COLO668 (cell line): ENCODE results near the gene GOLGA8J.
"Not testable (repeated sequence)": the region's sequence is repeated elsewhere in the genome, so short reads cannot be mapped to it uniquely, and the experiment has no call there.

Source experiments
- DNase-seq: peaks from one replicate; lab custom pipeline; 2025; ENCODE audit not compliant: unreplicated experiment; lab: John Stamatoyannopoulos, UW

GOLGA8J gene

DNA sequence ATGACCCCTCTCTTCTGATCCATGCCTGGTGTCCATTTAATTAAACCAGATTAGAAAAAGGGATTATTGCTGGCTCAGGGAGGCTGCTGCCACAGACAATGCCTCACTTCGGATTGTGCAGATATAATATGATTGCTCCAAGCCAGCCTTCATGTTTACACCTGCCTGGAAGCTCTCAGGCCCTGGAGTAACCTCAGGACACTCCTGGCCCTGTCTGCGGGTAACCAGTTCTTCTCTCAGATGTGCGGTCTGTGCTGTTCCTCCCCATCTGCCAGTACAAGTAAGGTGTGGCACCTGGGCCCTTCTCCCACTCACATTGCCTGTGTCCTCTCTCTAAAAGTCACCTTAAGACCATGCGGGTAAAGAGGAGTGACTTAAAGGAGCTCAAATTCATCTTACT, 8.8 kb upstream of the GOLGA8J start:
- DNase-seq, result no peak

DNA sequence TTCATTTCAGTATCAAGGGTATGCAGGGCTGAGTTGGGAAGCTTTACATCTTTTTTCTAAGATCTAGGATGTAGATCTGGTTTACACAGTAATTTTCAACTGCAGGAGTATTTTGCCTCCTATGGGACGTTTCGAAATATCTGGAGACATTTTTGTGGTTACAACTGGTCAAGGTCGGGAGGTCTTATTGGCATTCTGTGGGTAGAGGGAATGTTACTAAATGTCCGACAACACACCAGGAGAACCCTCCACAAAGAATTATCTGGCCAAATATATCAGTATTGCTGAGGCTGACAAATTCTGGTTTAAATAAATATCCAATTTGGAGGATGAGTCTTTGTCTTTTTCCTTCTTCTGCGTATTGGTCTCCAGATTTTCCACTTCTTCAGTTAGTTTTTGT, 1.9 kb upstream of the GOLGA8J start:
- DNase-seq, result not testable (repeated sequence)

DNA sequence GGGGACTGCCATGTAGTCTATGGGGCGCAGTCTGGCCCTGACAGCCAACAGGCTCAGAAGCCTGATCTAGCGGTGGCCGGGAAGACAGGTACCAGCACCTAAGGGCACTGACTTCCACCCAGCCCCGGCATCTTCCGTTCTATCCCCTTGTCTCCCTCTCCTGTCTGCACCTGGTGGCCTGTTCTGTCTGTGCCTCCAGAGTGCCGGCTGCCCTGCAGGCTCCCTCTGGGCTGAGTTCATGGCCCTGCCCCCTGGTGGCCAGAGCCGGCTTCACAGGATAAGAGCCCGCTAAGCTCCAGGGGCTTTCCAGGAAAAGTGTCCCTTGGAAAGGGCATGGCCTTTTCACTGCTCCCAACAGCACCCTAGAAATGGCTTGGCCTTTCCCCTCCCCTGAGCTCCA, 15.1 kb downstream of the GOLGA8J start:
- not testable (repeated sequence) for DNase-seq

DNA sequence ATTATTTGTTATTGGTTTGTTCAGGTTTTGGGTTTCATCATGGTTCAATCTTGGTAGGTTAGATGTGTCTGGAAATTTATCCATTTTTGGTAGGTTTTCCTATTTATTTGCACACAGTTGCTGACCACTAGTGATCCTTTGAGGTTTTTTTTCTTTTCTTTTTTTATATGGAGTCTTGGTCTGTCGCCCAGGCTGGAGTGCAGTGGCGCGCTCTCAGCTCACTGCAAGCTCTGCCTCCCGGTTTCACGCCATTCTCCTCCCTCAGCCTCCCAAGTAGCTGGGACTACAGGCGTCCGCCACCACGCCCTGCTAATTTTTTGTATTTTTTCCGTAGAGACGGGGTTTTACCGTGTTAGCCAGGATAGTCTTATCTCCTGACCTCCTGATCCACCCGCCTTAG, 20.1 kb downstream of the GOLGA8J start:
- DNase-seq, result not testable (repeated sequence)

DNA sequence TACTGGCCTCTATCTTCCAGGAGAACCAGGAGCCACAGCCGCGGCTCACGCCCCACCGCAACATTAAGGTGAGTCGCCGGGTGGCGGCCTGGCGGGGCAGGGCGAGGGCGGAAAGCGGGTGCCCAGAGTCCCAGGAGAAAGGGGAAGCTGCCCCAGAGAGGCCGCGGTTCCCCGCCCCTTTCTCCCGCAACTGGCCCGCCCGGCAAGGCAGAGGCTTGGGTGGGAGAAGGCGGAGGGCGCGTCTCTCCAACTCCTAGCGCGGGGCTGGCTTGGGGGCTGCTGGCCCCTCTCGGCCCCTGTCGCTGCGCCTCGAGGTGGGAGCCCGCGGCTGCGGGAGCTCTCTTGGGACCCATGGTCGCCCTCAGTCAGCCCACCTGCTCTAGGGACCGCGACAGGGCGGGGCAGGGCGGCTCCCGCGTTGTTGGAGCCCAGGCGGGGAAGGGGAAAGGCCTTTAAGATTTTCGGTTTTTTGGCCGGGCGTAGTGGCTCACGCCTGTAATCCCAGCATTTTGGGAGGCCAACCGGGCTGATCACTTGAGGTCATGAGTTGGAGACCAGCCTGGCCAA, 21.3 kb downstream of the GOLGA8J start:
- DNase-seq, result not testable (repeated sequence)

DNA sequence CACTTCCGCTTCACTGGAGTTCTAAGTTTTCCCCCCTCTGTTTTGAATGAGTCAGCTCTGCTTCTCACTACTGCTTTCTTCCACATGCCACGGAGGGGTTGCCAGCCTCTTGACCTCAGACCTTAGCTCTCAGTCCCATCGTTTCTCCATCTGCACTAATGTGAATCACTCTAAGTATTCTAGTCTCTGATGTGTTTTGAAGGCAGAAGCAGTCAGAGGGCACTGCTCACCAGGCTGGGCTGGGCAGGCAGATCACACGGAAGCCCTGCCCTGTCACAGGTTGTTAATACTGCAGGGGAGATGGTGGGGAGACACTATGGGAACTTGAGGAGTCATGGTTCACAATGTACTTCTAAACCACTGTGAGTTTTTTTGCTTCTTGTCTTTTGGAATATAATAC, 27.8 kb downstream of the GOLGA8J start:
- not testable (repeated sequence) for DNase-seq

DNA sequence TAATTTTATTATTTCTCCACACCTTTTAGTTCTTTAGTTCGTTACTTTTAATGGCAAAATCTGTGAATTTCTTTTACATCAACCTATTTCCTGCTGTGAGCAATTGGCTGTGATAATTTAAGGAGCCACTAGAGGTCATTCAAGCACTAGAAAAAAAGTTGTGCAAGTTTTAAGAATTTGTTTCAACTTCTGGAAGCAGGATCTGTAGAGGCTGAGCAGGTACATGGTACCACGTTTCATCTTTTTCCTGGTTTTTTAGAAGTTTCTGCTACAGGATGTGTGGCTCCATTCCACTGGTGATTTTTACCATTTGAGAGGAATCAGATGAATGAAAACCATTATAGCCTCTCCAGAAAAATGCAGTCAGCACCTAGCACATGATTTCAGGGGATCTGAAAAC, 47.3 kb downstream of the GOLGA8J start:
- DNase-seq, result not testable (repeated sequence)

DNA sequence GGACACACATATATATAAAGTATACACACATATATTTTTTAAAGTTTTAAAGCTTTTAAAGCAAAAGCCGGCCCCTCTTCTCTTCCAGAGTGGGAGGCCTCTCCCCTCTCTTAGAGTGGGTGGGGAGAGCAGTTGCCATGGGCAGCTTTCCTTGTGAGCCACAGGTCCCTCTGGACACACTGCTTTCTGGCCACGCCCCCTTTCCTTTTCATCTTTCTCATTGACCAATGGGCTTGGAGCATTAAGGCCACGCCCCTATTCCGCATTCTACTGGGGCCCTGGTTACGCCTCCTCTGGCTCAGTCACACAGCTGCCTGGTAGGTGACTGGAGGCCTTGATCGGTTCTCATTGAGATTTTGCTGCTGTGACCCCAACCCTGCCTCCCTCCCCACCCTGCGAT, 52.0 kb downstream of the GOLGA8J start, which contains the start of gene GOLGA8T:
TSS of gene GOLGA8T (plus strand) at position 301 of the 400 bp plus-strand sequence. CDS start at position 399, 98 bp downstream.
- DNase-seq, result not testable (repeated sequence)
